ENCODE results near the gene NFYC.
"Not testable (repeated sequence)": the region's sequence is repeated elsewhere in the genome, so short reads cannot be mapped to it uniquely, and the experiment has no call there.

Gene NFYC

DNA sequence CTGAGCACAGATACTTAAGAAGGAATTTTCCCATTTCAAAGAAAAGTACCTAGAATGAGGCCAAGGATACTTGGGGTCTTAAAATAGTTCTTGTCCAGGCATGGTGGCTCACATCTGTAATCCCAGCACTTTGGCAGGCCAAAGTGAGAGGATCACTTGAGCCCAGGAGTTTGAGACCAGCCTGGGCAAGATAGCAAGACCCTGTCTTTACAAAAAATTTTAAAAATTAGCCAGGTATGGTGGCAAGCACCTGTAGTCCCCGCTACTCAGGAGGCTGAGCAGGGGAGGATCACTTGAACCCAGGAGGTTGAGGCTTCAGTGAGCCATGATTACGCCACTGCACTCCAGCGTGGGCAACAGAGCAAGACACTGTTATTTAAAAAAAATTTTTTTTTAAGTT is 29.0 kb downstream of the NFYC start:
- Histone ChIP-seq H3K9me2 (replicated peaks; ENCODE audit: low read depth, low read length) (no peaks in the 10 kb centered on the region), H2AFZ (ENCODE audit: low read length) (no peak overlapping the region), H3K9me3 (ENCODE audit: insufficient read depth, low read depth, low read length) (no peaks in the 10 kb centered on the region), H3K4me3 (ENCODE audit: low read length, poor library complexity, severe bottlenecking) (no peak overlapping the region), H4K20me1 (ENCODE audit: insufficient read depth, low read length, poor library complexity, severe bottlenecking) (peaks cover 21% of the 10 kb centered on the region), H3K79me2 (ENCODE audit: insufficient read depth, low read length) (peaks cover 94% of the 10 kb centered on the region), H3K36me3 (ENCODE audit: insufficient read depth, low read length) (peaks cover 8% of the 10 kb centered on the region; the same call in 1 of the 2 replicates), H3K4me1 (ENCODE audit: insufficient read depth, low read length, poor library complexity, severe bottlenecking) (peaks cover 4% of the 10 kb centered on the region), H3K9ac (ENCODE audit: low read depth, low read length, poor library complexity, severe bottlenecking) (no peak overlapping the region), H3F3A (ENCODE audit: low read depth) (no peaks in the 10 kb centered on the region), H3K27me3 (ENCODE audit: insufficient read depth, low read length, poor library complexity, severe bottlenecking) (no peaks in the 10 kb centered on the region), H3K4me2 (ENCODE audit: low read depth, low read length, poor library complexity, severe bottlenecking) (no peak overlapping the region)
- TF ChIP-seq, protein P1, sequence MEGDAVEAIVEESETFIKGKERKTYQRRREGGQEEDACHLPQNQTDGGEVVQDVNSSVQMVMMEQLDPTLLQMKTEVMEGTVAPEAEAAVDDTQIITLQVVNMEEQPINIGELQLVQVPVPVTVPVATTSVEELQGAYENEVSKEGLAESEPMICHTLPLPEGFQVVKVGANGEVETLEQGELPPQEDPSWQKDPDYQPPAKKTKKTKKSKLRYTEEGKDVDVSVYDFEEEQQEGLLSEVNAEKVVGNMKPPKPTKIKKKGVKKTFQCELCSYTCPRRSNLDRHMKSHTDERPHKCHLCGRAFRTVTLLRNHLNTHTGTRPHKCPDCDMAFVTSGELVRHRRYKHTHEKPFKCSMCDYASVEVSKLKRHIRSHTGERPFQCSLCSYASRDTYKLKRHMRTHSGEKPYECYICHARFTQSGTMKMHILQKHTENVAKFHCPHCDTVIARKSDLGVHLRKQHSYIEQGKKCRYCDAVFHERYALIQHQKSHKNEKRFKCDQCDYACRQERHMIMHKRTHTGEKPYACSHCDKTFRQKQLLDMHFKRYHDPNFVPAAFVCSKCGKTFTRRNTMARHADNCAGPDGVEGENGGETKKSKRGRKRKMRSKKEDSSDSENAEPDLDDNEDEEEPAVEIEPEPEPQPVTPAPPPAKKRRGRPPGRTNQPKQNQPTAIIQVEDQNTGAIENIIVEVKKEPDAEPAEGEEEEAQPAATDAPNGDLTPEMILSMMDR (conservative IDR thresholded peaks at IDR 0.05; ENCODE audit: low read length) = no peak
- no peak for TF ChIP-seq EZH2phosphoT487 (IDR thresholded peaks at IDR 0.05; ENCODE audit: borderline replicate concordance)

DNA sequence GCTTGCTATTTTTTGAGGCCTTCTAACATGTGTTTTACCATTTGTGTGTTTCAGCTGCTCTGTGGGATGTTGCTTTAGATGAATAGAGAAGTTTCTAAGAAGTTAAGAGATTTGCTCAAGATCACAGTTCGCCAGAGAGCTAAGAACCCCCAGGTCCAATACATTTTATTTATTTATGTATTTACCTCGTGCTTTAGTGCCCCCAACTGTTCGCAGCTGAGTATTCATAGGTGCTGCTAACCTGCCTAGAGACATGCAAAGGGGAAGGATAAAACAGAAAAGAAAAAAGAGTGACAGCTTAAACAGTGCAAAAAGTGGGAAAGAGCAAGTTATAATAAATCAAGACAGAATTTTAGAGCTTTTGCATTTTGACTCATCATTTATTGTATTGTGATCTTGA is 31.1 kb downstream of the NFYC start:
- H3K4me2 ChIP-seq (ENCODE audit: low read depth, low read length, poor library complexity, severe bottlenecking) = no peak overlapping the region
- H3K4me1 ChIP-seq (ENCODE audit: insufficient read depth, low read length, poor library complexity, severe bottlenecking) = peaks cover 3% of the 10 kb centered on the region
- peaks cover 24% of the 10 kb centered on the region for H4K20me1 ChIP-seq (ENCODE audit: insufficient read depth, low read length, poor library complexity, severe bottlenecking)
- no peaks in the 10 kb centered on the region for H3K27me3 ChIP-seq (ENCODE audit: insufficient read depth, low read length, poor library complexity, severe bottlenecking)
- H3K4me3 ChIP-seq (ENCODE audit: low read length, poor library complexity, severe bottlenecking) = no peak overlapping the region
- H3K79me2 ChIP-seq (ENCODE audit: insufficient read depth, low read length) = peaks cover 94% of the 10 kb centered on the region
- no peak overlapping the region for H3K9ac ChIP-seq (ENCODE audit: low read depth, low read length, poor library complexity, severe bottlenecking)
- no peak overlapping the region for H2AFZ ChIP-seq (ENCODE audit: low read length)
- H3K9me3 ChIP-seq (ENCODE audit: insufficient read depth, low read depth, low read length) = no peaks in the 10 kb centered on the region
- H3F3A ChIP-seq (ENCODE audit: low read depth) = no peaks in the 10 kb centered on the region
- no peaks in the 10 kb centered on the region for H3K9me2 ChIP-seq (replicated peaks; ENCODE audit: low read depth, low read length)
- no peak for TF ChIP-seq EZH2phosphoT487 (IDR thresholded peaks at IDR 0.05; ENCODE audit: borderline replicate concordance)
- TF ChIP-seq, protein P1 (conservative IDR thresholded peaks at IDR 0.05; ENCODE audit: low read length) = peak; percentile 46
- H3K36me3 ChIP-seq (ENCODE audit: insufficient read depth, low read length) = peaks cover 8% of the 10 kb centered on the region; the same call in 1 of the 2 replicates

DNA sequence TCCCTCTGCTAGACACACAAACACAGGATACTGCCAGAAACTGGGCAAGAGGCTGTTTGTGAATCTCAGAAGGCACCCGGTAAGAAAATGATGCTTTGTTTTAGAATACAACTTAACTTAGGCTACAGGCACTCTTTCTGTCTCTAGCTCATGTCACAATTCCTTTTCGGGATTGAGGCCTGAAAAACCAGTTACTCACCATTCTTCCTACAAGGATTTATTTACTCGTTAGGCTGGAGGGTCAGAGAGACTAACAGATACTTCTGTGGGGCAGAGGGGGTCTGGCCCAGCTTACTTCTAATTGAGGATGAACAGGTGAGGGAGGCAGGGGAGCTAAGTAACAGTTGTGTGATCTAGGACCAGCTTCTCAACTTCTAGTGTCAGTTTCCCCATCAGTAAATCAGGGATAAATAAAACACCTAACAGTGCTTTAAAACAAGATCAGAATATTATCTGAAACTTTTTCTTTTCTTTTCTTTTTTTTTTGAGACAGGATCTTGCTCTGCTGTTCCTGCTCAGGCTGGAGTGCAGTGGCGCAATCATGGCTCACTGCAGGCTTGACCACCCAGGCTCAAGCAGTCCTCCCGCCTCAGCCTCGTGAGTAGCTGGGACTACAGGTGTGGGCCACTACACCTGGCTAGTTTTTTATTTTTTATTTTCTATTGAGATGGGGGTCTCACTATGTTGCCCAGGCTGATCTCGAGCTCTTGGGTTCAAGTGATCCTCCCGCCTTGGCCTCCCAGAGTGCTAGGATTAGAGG is 31.9 kb downstream of the NFYC start:
- TF ChIP-seq, protein P1 (conservative IDR thresholded peaks at IDR 0.05; ENCODE audit: low read length) = no peak
- TF ChIP-seq EZH2phosphoT487 (IDR thresholded peaks at IDR 0.05; ENCODE audit: borderline replicate concordance) = no peak
- Histone ChIP-seq H3K9ac (ENCODE audit: low read depth, low read length, poor library complexity, severe bottlenecking) (no peak overlapping the region), H2AFZ (ENCODE audit: low read length) (no peak overlapping the region), H3K27me3 (ENCODE audit: insufficient read depth, low read length, poor library complexity, severe bottlenecking) (no peaks in the 10 kb centered on the region), H3K9me2 (replicated peaks; ENCODE audit: low read depth, low read length) (no peaks in the 10 kb centered on the region), H3K9me3 (ENCODE audit: insufficient read depth, low read depth, low read length) (no peaks in the 10 kb centered on the region), H4K20me1 (ENCODE audit: insufficient read depth, low read length, poor library complexity, severe bottlenecking) (peaks cover 22% of the 10 kb centered on the region), H3K36me3 (ENCODE audit: insufficient read depth, low read length) (peaks cover 8% of the 10 kb centered on the region; the same call in 1 of the 2 replicates), H3F3A (ENCODE audit: low read depth) (no peaks in the 10 kb centered on the region), H3K4me1 (ENCODE audit: insufficient read depth, low read length, poor library complexity, severe bottlenecking) (peaks cover 3% of the 10 kb centered on the region), H3K79me2 (ENCODE audit: insufficient read depth, low read length) (peaks cover 94% of the 10 kb centered on the region), H3K4me2 (ENCODE audit: low read depth, low read length, poor library complexity, severe bottlenecking) (no peak overlapping the region), H3K4me3 (ENCODE audit: low read length, poor library complexity, severe bottlenecking) (no peak overlapping the region)

DNA sequence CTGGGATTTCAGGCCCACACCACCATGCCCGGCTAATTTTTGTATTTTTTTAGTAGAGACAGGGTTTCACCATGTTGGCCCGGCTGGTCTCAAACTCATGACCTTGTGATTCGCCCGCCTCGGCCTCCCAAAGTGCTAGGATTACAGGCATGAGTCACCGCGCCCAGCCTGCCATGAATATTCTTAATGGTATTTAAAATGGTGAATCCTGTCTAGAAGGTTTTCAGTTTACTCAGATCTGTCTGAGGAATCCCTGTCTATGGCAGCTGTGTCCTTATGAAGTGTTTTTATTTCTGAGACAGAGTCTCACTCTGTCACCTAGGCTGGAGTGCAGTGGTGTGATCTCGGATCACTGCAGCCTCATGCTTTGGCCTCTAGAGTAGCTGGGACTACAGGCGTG is 36.2 kb downstream of the NFYC start:
- H4K20me1 ChIP-seq (ENCODE audit: insufficient read depth, low read length, poor library complexity, severe bottlenecking) = peaks cover 25% of the 10 kb centered on the region
- H3F3A ChIP-seq (ENCODE audit: low read depth); H3K9ac ChIP-seq (ENCODE audit: low read depth, low read length, poor library complexity, severe bottlenecking); H3K36me3 ChIP-seq (ENCODE audit: insufficient read depth, low read length); H3K27me3 ChIP-seq (ENCODE audit: insufficient read depth, low read length, poor library complexity, severe bottlenecking); H3K4me3 ChIP-seq (ENCODE audit: low read length, poor library complexity, severe bottlenecking); H3K9me2 ChIP-seq (replicated peaks; ENCODE audit: low read depth, low read length); H3K4me2 ChIP-seq (ENCODE audit: low read depth, low read length, poor library complexity, severe bottlenecking); H3K9me3 ChIP-seq (ENCODE audit: insufficient read depth, low read depth, low read length); H2AFZ ChIP-seq (ENCODE audit: low read length): not testable (repeated sequence)
- H3K4me1 ChIP-seq (ENCODE audit: insufficient read depth, low read length, poor library complexity, severe bottlenecking) = peaks cover 11% of the 10 kb centered on the region
- H3K79me2 ChIP-seq (ENCODE audit: insufficient read depth, low read length) = peaks cover 99% of the 10 kb centered on the region

DNA sequence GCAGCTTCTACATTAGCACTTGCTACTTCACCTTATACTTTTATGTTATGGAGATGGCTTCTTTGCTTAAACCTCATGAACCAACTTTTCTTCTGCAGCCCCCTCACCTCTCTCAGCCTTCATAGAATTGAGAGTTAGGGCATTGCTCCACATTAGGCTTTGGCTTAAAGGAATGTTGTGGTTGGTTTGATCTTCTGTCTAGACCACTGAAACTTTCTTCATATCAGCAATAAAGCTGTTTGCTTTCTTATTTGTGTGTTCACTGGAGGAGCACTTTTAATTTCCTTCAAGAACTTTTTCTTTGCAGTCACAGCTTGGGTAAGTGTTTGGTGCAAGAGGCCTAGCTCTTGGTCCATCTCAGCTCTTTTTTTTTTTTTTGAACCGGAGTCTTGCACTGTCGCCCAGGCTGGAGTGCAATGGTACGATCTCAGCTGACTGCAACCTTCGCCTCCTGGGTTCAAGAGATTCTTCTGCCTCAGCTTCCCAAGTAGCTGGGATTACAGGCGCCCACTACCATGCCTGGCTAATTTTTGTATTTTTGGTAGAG is 37.9 kb downstream of the NFYC start:
- Histone ChIP-seq H3K79me2 (ENCODE audit: insufficient read depth, low read length) (peaks cover 96% of the 10 kb centered on the region), H4K20me1 (ENCODE audit: insufficient read depth, low read length, poor library complexity, severe bottlenecking) (peaks cover 21% of the 10 kb centered on the region), H3K4me1 (ENCODE audit: insufficient read depth, low read length, poor library complexity, severe bottlenecking) (peaks cover 11% of the 10 kb centered on the region)
- not testable (repeated sequence) for H3K36me3 ChIP-seq (ENCODE audit: insufficient read depth, low read length); H3K27me3 ChIP-seq (ENCODE audit: insufficient read depth, low read length, poor library complexity, severe bottlenecking); H3K4me3 ChIP-seq (ENCODE audit: low read length, poor library complexity, severe bottlenecking); H3F3A ChIP-seq (ENCODE audit: low read depth); H2AFZ ChIP-seq (ENCODE audit: low read length); H3K9me2 ChIP-seq (replicated peaks; ENCODE audit: low read depth, low read length); H3K4me2 ChIP-seq (ENCODE audit: low read depth, low read length, poor library complexity, severe bottlenecking); H3K9ac ChIP-seq (ENCODE audit: low read depth, low read length, poor library complexity, severe bottlenecking); H3K9me3 ChIP-seq (ENCODE audit: insufficient read depth, low read depth, low read length)
